SK-N-SH (cell line): ENCODE data around the gene SHPK. TPM values are rescaled to one million over a fixed set of nuclear protein-coding genes. Genes with fewer than 3 reads are reported as not detected.
"Not testable (repeated sequence)": the region's sequence is repeated elsewhere in the genome, so short reads cannot be mapped to it uniquely, and the experiment has no call there.

Experiments used
- CTCF ChIA-PET: fragments of 300-600, 350-600 bp; formaldehyde crosslinking; extraction: SDS; loops from one replicate; lab custom pipeline; 2021; lab: Yijun Ruan, JAX
- POLR2A ChIA-PET: fragments of 350-600 bp; sonication (Branson Sonifier 250); formaldehyde crosslinking; extraction: SDS; loops from one replicate; lab custom pipeline; 2020; ENCODE audit warnings: antibody characterized with exemption, inconsistent platforms; lab: Yijun Ruan, JAX
- DNase-seq: peaks from one replicate; pipeline ENCODE4 v3.0.0; 2012
- H2AFZ ChIP-seq: fragments of 200-600 bp; sonication (generic); 2 replicates; pipeline ENCODE4 v1.8.1; 2016; ENCODE audit warnings: antibody characterized with exemption, mild to moderate bottlenecking, low read depth
- H3F3A ChIP-seq: fragments of 200-600 bp; sonication (generic); replicated peaks from 2 replicates; pipeline ENCODE3; 2016; ENCODE audit warnings: antibody characterized with exemption, mild to moderate bottlenecking; ENCODE audit not compliant: insufficient read depth
- H3K27ac ChIP-seq, 2 experiments: fragments of 200-500 bp in 1 of 2; fragments of 200-600 bp in 1 of 2; sonication (Bioruptor generic) in 1 of 2; sonication (generic), shearing (Covaris generic) in 1 of 2; 2 replicates each; pipeline versions ENCODE4 v1.5.1 to v1.6.1; 2014 to 2016; ENCODE audit warnings: low read depth in 2 of 2, inconsistent platforms in 1 of 2, low read length in 1 of 2, mild to moderate bottlenecking in 1 of 2, mixed read lengths in 1 of 2
- H3K27me3 ChIP-seq: fragments of 200-600 bp; sonication (generic), shearing (Covaris generic); 2 replicates; pipeline ENCODE4 v1.6.1; 2016; ENCODE audit warnings: mixed run types; ENCODE audit not compliant: insufficient read depth
- H3K36me3 ChIP-seq, 2 experiments: fragments of 200-500 bp in 1 of 2; fragments of 200-600 bp in 1 of 2; sonication (Bioruptor generic) in 1 of 2; sonication (generic) in 1 of 2; replicated peaks in 1 of 2; 2 replicates each; pipeline versions ENCODE3 to v1.5.1; 2014 to 2016; ENCODE audit warnings: low read length in 1 of 2, mild to moderate bottlenecking in 1 of 2; ENCODE audit not compliant: insufficient read depth in 2 of 2, control insufficient read depth in 1 of 2
- H3K4me1 ChIP-seq, 2 experiments: fragments of 200-500 bp in 1 of 2; fragments of 200-600 bp in 1 of 2; sonication (Bioruptor generic) in 1 of 2; sonication (generic), shearing (Covaris generic) in 1 of 2; 2 replicates each; pipeline versions ENCODE4 v1.5.1 to v1.6.1; 2014 to 2016; ENCODE audit warnings: low read depth in 1 of 2, low read length in 1 of 2, mixed run types in 1 of 2; ENCODE audit not compliant: insufficient read depth in 2 of 2, control insufficient read depth in 1 of 2
- H3K4me2 ChIP-seq: fragments of 200-600 bp; sonication (generic), shearing (Covaris generic); 2 replicates; pipeline ENCODE4 v1.6.1; 2017; ENCODE audit warnings: mixed run types
- H3K4me3 ChIP-seq, 2 experiments: fragments of 200-500 bp in 1 of 2; fragments of 200-600 bp in 1 of 2; sonication (Bioruptor generic) in 1 of 2; sonication (generic), shearing (Covaris generic) in 1 of 2; 2 replicates each; pipeline versions ENCODE4 v1.5.1 to v1.8.1; 2014 to 2016; ENCODE audit warnings: low read depth in 2 of 2, inconsistent platforms in 1 of 2, low read length in 1 of 2, mild to moderate bottlenecking in 1 of 2, mixed read lengths in 1 of 2, moderate library complexity in 1 of 2
- H3K79me2 ChIP-seq: fragments of 200-600 bp; sonication (generic); 2 replicates; pipeline ENCODE4 v1.8.1; 2017; ENCODE audit warnings: mild to moderate bottlenecking; ENCODE audit not compliant: insufficient read depth
- H3K9ac ChIP-seq: fragments of 200-600 bp; sonication (generic); 2 replicates; pipeline ENCODE4 v1.6.1; 2017; ENCODE audit warnings: mixed run types
- H3K9me2 ChIP-seq: fragments of 200-600 bp; sonication (generic); 2 replicates; pipeline ENCODE4 v1.6.1; 2017; ENCODE audit warnings: mixed run types
- H3K9me3 ChIP-seq: fragments of 200-600 bp; sonication (generic); 2 replicates; pipeline ENCODE4 v1.6.1; 2017; ENCODE audit warnings: mixed run types, mild to moderate bottlenecking, moderate library complexity
- H4K20me1 ChIP-seq: fragments of 200-600 bp; sonication (generic); 2 replicates; pipeline ENCODE4 v1.6.1; 2017; ENCODE audit warnings: mild to moderate bottlenecking, mixed run types; ENCODE audit not compliant: insufficient read depth
- ELF1 ChIP-seq: IDR thresholded peaks from 2 replicates; pipeline ENCODE4 v1.4.0; 2012
- EP300 ChIP-seq, 2 experiments: IDR thresholded peaks; 2 replicates each; pipeline versions ENCODE4 v1.4.0 to v1.6.1; 2012; ENCODE audit warnings: borderline replicate concordance in 1 of 2, low read depth in 1 of 2, low read length in 1 of 2
- EZH2phosphoT487 ChIP-seq: fragments of 200-600 bp; sonication (generic); IDR thresholded peaks from 2 replicates; pipeline ENCODE4 v1.6.1; 2017; ENCODE audit warnings: low read depth, mixed run types, mild to moderate bottlenecking, antibody characterized with exemption, moderate library complexity, borderline replicate concordance
- FOXJ3 ChIP-seq: sonication (generic); formaldehyde crosslinking; IDR thresholded peaks from 2 replicates; pipeline ENCODE4 v1.5.1; 2020; ENCODE audit warnings: mild to moderate bottlenecking, missing genetic modification reagents
- FOXM1 ChIP-seq: IDR thresholded peaks from 2 replicates; pipeline ENCODE4 v1.4.0; 2012; ENCODE audit warnings: low read depth, mild to moderate bottlenecking
- JUND ChIP-seq: IDR thresholded peaks from 2 replicates; pipeline ENCODE4 v1.4.0; 2012
- NFIC ChIP-seq: IDR thresholded peaks from 2 replicates; pipeline ENCODE4 v1.4.0; 2012; ENCODE audit warnings: borderline replicate concordance
- POLR2AphosphoS5 ChIP-seq: IDR thresholded peaks from 2 replicates; pipeline ENCODE4 v1.6.1; 2012; ENCODE audit warnings: low read depth, low read length
- RAD21 ChIP-seq: IDR thresholded peaks from 2 replicates; pipeline ENCODE4 v1.6.1; 2012; ENCODE audit warnings: mild to moderate bottlenecking, low read length
- RCOR1 ChIP-seq: fragments of 150-350 bp; IDR thresholded peaks from 2 replicates; pipeline ENCODE4 v1.6.1; 2017; ENCODE audit warnings: antibody characterized with exemption, low read length
- RXRA ChIP-seq: IDR thresholded peaks from 2 replicates; pipeline ENCODE4 v1.4.0; 2012; ENCODE audit warnings: low read depth, mild to moderate bottlenecking, borderline replicate concordance
- SIN3A ChIP-seq: IDR thresholded peaks from 2 replicates; pipeline ENCODE4 v1.6.1; 2012; ENCODE audit warnings: low read depth, mild to moderate bottlenecking, low read length, moderate library complexity, borderline replicate concordance
- SMC3 ChIP-seq: IDR thresholded peaks from 2 replicates; pipeline ENCODE4 v1.6.1; 2012; ENCODE audit warnings: low read depth, low read length, improper control_type of control experiment
- TCF12 ChIP-seq: IDR thresholded peaks from 2 replicates; pipeline ENCODE4 v1.4.0; 2012
- WGBS: methylation state at CpG from one replicate; pipeline ENCODE4 v1.1.6; 2017; ENCODE audit warnings: low lambda C conversion rate; 5-methylcytosine and 5-hydroxymethylcytosine counted together
- polyA plus RNA-seq, 3 experiments: library from polyadenylated mRNA; depleted of rRNA; stranded (reverse); fragments of >200 nt; gene quantifications; 2 replicates each; pipeline ENCODE4 v1.2.3, GENCODE V29; 2012
- TF ChIP-seq, protein P1 (sequence below): IDR thresholded peaks from 2 replicates; pipeline ENCODE4 v1.4.0; 2012; ENCODE audit warnings: low read depth, borderline replicate concordance
- TF ChIP-seq, protein P2 (sequence below): IDR thresholded peaks from 2 replicates; pipeline ENCODE4 v1.4.0; 2012; ENCODE audit warnings: low read depth

The SHPK gene
- polyA plus RNA-seq, 1 of the 3 experiments (the other 2 are of a cell fraction) = 9.0 TPM

DNA sequence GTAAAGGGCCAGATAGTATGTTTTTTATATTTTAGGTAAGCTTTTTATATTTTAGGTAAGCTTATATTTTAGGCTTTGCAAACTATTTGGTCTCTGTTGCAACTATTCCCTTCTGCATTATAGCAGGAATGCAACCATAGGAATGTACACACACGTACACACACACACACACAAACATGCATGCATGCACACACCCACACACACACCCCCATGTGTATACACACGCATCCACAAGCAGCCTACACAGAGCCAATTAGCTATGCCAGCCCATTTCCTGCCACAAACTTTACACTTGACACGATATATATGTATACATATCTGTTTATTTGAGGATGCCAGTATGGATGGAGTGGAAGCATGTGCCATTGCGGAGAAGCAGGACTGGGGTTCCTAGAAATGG, 70.9 kb downstream of the SHPK start:
- ChIA-PET CTCF (no interaction called here), POLR2A (interaction anchor here (0.9 kb wide), 1 partner anchor 9 kb away, joined by 3 read pairs; no protein-coding TSS in a partner anchor)
- Histone ChIP-seq H3K27ac (no peak overlapping the region), H3K9me3 (no peaks in the 10 kb centered on the region), H3K79me2 (no peaks in the 10 kb centered on the region), H3K36me3 (no peaks in the 10 kb centered on the region), H3F3A (no peaks in the 10 kb centered on the region), H3K9me2 (no peaks in the 10 kb centered on the region), H3K4me1 (no peaks in the 10 kb centered on the region; a peak in 1 of 4 replicates), H4K20me1 (no peaks in the 10 kb centered on the region), H3K9ac (no peak overlapping the region), H3K4me3 (no peak overlapping the region), H2AFZ (no peak overlapping the region), H3K4me2 (no peak overlapping the region), H3K27me3 (no peaks in the 10 kb centered on the region)
- TF ChIP-seq JUND (no peak), RXRA (no peak), SIN3A (no peak), NFIC (no peak), POLR2AphosphoS5 (no peak), SMC3 (no peak), FOXM1 (no peak), EZH2phosphoT487 (no peak), TCF12 (no peak), FOXJ3 (no peak), ELF1 (no peak), EP300 (IDR thresholded peaks at IDR 0.05; ENCODE audit: borderline replicate concordance in 1 of 2, low read depth in 1 of 2, low read length in 1 of 2) (no peak), RCOR1 (no peak), RAD21 (no peak)
- TF ChIP-seq, protein P1, sequence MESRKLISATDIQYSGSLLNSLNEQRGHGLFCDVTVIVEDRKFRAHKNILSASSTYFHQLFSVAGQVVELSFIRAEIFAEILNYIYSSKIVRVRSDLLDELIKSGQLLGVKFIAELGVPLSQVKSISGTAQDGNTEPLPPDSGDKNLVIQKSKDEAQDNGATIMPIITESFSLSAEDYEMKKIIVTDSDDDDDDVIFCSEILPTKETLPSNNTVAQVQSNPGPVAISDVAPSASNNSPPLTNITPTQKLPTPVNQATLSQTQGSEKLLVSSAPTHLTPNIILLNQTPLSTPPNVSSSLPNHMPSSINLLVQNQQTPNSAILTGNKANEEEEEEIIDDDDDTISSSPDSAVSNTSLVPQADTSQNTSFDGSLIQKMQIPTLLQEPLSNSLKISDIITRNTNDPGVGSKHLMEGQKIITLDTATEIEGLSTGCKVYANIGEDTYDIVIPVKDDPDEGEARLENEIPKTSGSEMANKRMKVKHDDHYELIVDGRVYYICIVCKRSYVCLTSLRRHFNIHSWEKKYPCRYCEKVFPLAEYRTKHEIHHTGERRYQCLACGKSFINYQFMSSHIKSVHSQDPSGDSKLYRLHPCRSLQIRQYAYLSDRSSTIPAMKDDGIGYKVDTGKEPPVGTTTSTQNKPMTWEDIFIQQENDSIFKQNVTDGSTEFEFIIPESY = no peak
- TF ChIP-seq, protein P2, sequence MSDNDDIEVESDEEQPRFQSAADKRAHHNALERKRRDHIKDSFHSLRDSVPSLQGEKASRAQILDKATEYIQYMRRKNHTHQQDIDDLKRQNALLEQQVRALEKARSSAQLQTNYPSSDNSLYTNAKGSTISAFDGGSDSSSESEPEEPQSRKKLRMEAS = no peak
- no peak for DNase-seq
- WGBS = 87% methylated on average over 4 of the region's 4 CpGs

DNA sequence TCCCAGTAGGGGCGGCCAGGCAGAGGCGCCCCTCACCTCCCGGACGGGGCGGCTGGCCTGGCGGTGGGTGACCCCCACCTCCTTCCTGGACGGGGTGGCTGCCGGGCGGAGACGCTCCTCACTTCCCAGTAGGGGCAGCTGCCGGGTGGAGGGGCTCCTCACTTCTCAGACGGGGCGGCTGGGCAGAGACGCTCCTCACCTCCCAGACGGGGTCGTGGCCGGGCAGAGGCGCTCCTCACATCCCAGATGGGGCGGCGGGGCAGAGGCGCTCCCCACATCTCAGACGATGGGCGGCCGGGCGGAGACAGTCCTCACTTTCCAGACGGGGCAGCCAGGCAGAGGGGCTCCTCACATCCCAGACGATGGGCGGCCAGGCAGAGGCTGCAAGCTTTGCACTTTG, 71.8 kb downstream of the SHPK start:
- H3K9me2 ChIP-seq, CTCF ChIA-PET, H3K9me3 ChIP-seq, DNase-seq, H3K36me3 ChIP-seq, H3K79me2 ChIP-seq, POLR2A ChIA-PET, H3K4me3 ChIP-seq, H4K20me1 ChIP-seq, H3K27ac ChIP-seq, H3K4me2 ChIP-seq, H2AFZ ChIP-seq, H3K4me1 ChIP-seq, H3K9ac ChIP-seq, H3F3A ChIP-seq, H3K27me3 ChIP-seq: not testable (repeated sequence)
- 95% methylated on average over 12 of the region's 28 CpGs for WGBS
